Measurements from ENCODE around the gene GASK1A.

GRCh38 chr3:42937334-42937733 lies 41.8 kb upstream of the GASK1A start:
- no peak for TF ChIP-seq CTCF (IDR thresholded peaks at IDR 0.05)
- no peak for TF ChIP-seq POLR2A (IDR thresholded peaks at IDR 0.05)

Measured in esophagus squamous epithelium (tissue), 4 donors.